HepG2 (cell line): ENCODE results near the gene ACTN3. TPM values are rescaled to one million over a fixed set of nuclear protein-coding genes. Genes with fewer than 3 reads are reported as not detected.

Experiments used
- ATAC-seq: fragments of 200-7000 bp; cut with Tn5 transposase; 3 replicates; pipeline ENCODE4 v1.9.1; 2020; ENCODE audit warnings: mild to moderate bottlenecking, moderate library complexity
- BruUV-seq: library from RNA; stranded (reverse); fragments of 400-500 nt; replicated peaks from 2 replicates; lab custom pipeline; 2021; lab: Mats Ljungman, UMichigan
- CTCF ChIA-PET: fragments of 300-600 bp; formaldehyde crosslinking; extraction: SDS; loops from one replicate; lab custom pipeline; 2021; ENCODE audit warnings: low total read pairs, inconsistent platforms, low intra/inter-chr PET ratio; lab: Yijun Ruan, JAX
- POLR2A ChIA-PET: fragments of 350-600 bp; sonication (Branson Sonifier 250); formaldehyde crosslinking; loops from one replicate; lab custom pipeline; 2020; ENCODE audit warnings: antibody characterized with exemption, inconsistent platforms; lab: Yijun Ruan, JAX
- DNase-seq: peaks from one replicate; pipeline ENCODE4 v3.0.0-alpha.2; 2015; ENCODE audit warnings: low spot score
- FAIRE-seq: peaks from 3 replicates; lab custom pipeline; 2011; peaks lifted over from hg19 to GRCh38; lab: Jason Lieb, UNC
- H2AFZ ChIP-seq: one replicate; pipeline ENCODE4 v1.6.1; 2011; ENCODE audit warnings: low read length, inconsistent platforms
- H3K27ac ChIP-seq: fragments of 300-600 bp; 3 replicates; pipeline ENCODE4 v1.8.0; 2011; ENCODE audit warnings: mixed run types, mild to moderate bottlenecking, mixed read lengths, low read length, inconsistent platforms; ENCODE audit not compliant: insufficient read depth; ENCODE audit errors: extremely low read length
- H3K27me3 ChIP-seq, 2 experiments: fragments of 200-600 bp in 1 of 2; 2 replicates in 1 of 2; 3 replicates in 1 of 2; pipeline versions ENCODE4 v1.6.0 to v1.8.0; 2011; ENCODE audit warnings: low read length in 2 of 2, mild to moderate bottlenecking in 2 of 2, moderate library complexity in 2 of 2, inconsistent platforms in 1 of 2; ENCODE audit not compliant: insufficient read depth in 2 of 2, control insufficient read depth in 1 of 2
- H3K36me3 ChIP-seq, 2 experiments: fragments of 200-600 bp in 1 of 2; replicated peaks in 1 of 2; 2 replicates in 1 of 2; 3 replicates in 1 of 2; pipeline versions ENCODE4 v1.5.1 to v1.8.0; 2011; ENCODE audit warnings: low read length in 2 of 2, inconsistent platforms in 1 of 2; ENCODE audit not compliant: insufficient read depth in 2 of 2, control insufficient read depth in 1 of 2
- H3K4me1 ChIP-seq: 2 replicates; pipeline ENCODE4 v1.5.1; 2012; ENCODE audit warnings: low read length, inconsistent platforms; ENCODE audit not compliant: insufficient read depth
- H3K4me2 ChIP-seq: 2 replicates; pipeline ENCODE4 v1.6.0; 2011; ENCODE audit warnings: low read depth, low read length, inconsistent platforms
- H3K4me3 ChIP-seq, 3 experiments: fragments of 200-600 bp in 1 of 3; sonication (generic), shearing (Covaris generic) in 1 of 3; replicated peaks in 1 of 3; 2 replicates each; pipeline ENCODE4 v1.5.1; 2011 to 2016; ENCODE audit warnings: low read length in 3 of 3, inconsistent platforms in 2 of 3, low read depth in 2 of 3, mild to moderate bottlenecking in 2 of 3, control low read depth in 1 of 3, mixed read lengths in 1 of 3; ENCODE audit not compliant: insufficient read depth in 1 of 3
- H3K79me2 ChIP-seq: one replicate; pipeline ENCODE4 v1.6.1; 2011; ENCODE audit warnings: low read length, inconsistent platforms; ENCODE audit not compliant: insufficient read depth
- H3K9ac ChIP-seq: 2 replicates; pipeline ENCODE4 v1.6.0; 2011; ENCODE audit warnings: mild to moderate bottlenecking, low read depth, low read length, inconsistent platforms; ENCODE audit not compliant: insufficient read depth
- H3K9me3 ChIP-seq: 2 replicates; pipeline ENCODE4 v1.5.1; 2012; ENCODE audit warnings: mild to moderate bottlenecking, low read length
- H4K20me1 ChIP-seq: 2 replicates; pipeline ENCODE4 v1.6.0; 2011; ENCODE audit warnings: inconsistent platforms, mild to moderate bottlenecking, low read length, moderate library complexity; ENCODE audit not compliant: insufficient read depth
- ARNT ChIP-seq: fragments of 450-650 bp; IDR thresholded peaks from 2 replicates; pipeline ENCODE4 v1.6.1; 2017
- ATM ChIP-seq: fragments of 450-650 bp; IDR thresholded peaks from 2 replicates; pipeline ENCODE4 v1.7.1; 2017; ENCODE audit warnings: mild to moderate bottlenecking, borderline replicate concordance
- BCL3 ChIP-seq: sonication (generic); formaldehyde crosslinking; IDR thresholded peaks from 2 replicates; pipeline ENCODE4 v1.5.1; 2020; ENCODE audit warnings: mild to moderate bottlenecking, missing genetic modification reagents, moderate library complexity
- MTF2 ChIP-seq: sonication (generic); formaldehyde crosslinking; IDR thresholded peaks from 2 replicates; pipeline ENCODE4 v1.5.0; 2020; ENCODE audit warnings: missing genetic modification reagents, borderline replicate concordance
- NAIF1 ChIP-seq: sonication (generic); formaldehyde crosslinking; IDR thresholded peaks from 2 replicates; pipeline ENCODE4 v1.5.0; 2020; ENCODE audit warnings: mild to moderate bottlenecking, missing genetic modification reagents, borderline replicate concordance
- PAXIP1 ChIP-seq: sonication (generic); formaldehyde crosslinking; conservative IDR thresholded peaks from 2 replicates; pipeline ENCODE4 v1.4.0; 2020; ENCODE audit warnings: mild to moderate bottlenecking, missing genetic modification reagents, moderate library complexity
- RXRB ChIP-seq: IDR thresholded peaks from 2 replicates; pipeline ENCODE4 v1.6.1; 2016; ENCODE audit warnings: borderline replicate concordance, missing genetic modification reagents, missing compliant biosample characterization
- ZBTB38 ChIP-seq: sonication (generic); formaldehyde crosslinking; IDR thresholded peaks from 2 replicates; pipeline ENCODE4 v1.5.1; 2020; ENCODE audit warnings: mild to moderate bottlenecking, missing genetic modification reagents
- WGBS: methylation state at CpG from one replicate; pipeline ENCODE4 v1.1.6; 2017; ENCODE audit warnings: low lambda C conversion rate; 5-methylcytosine and 5-hydroxymethylcytosine counted together
- in situ Hi-C: cut with HindIII; loops from 2 replicates; pipeline ENCODE4 v1.10.0; 2017; ENCODE audit warnings: low pct_unique_long_range_greater_than_20kb; ENCODE audit not compliant: extremely low pct_ligation_motif_present
- intact Hi-C: fragments of 100-400 bp; cut with micrococcal nuclease; formaldehyde crosslinking; loops from one replicate; pipeline ENCODE4 v1.10.0; 2022; ENCODE audit not compliant: unreplicated experiment
- polyA plus RNA-seq, 8 experiments: library from polyadenylated mRNA; depleted of rRNA in 3 of 8; stranded (reverse) in 7 of 8; unstranded in 1 of 8; fragments of >200 nt; fragmentation: Illumina TruSeq in 4 of 8; extraction: Trizol in 4 of 8; gene quantifications; 2 replicates each; pipeline versions ENCODE4 v1.2.1 to v1.2.3, GENCODE V29; 2011 to 2016; ENCODE audit warnings: low read depth in 4 of 8, missing spikeins in 1 of 8, mixed read lengths in 1 of 8; ENCODE audit not compliant: insufficient read depth in 1 of 8
- total RNA-seq, 5 experiments: library from RNA; depleted of rRNA; stranded (reverse); fragments of >200 nt; fragmentation: Illumina TruSeq; extraction: Trizol; gene quantifications; 2 replicates each; pipeline ENCODE4 v1.2.3, GENCODE V29; 2016; ENCODE audit warnings: low read depth in 1 of 5
- TF ChIP-seq, protein P1 (sequence below): IDR thresholded peaks from 2 replicates; pipeline ENCODE4 v1.6.1; 2016; ENCODE audit warnings: missing compliant biosample characterization, missing genetic modification reagents, borderline replicate concordance

Gene ACTN3
- total and polyA plus RNA-seq, 2 of the 13 experiments (the other 11 are each of a cell fraction or from before 2014, with no cell fraction given): 0.04 to 0.09 TPM

DNA sequence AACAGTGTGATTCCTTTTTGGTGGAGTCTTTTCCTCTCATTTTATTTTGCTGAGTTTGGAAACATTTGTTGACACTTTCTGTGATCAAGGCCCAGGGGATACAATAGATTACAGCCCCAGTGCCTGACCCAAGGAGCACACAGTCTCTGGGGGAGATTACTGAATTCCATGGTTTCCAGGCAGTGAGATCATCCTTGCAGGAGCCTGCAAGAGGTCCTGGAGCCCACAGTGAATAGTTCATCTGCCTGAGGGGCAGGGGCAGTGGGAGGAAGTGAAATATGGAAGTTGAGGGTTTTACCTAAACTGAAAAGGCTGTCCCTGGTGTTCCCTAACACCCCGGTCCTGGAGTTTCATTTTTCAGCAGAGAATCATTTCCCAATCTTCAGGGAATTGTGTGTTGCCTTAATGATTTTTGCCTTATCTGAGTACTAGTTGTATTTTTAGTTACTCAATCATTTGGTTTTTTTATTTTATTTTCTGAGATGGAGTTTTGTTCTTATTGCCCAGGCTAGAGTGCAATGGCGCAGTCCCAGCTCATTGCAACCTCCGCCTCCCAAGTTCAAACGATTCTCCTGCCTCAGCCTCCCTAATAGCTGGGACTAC, 54.0 kb downstream of the ACTN3 start:
- H3K9me3 ChIP-seq: no peaks in the 10 kb centered on the region
- no peak for DNase-seq
- ATAC-seq: no peak
- H4K20me1 ChIP-seq: no peaks in the 10 kb centered on the region
- H3K4me2 ChIP-seq: no peak overlapping the region
- TF ChIP-seq, protein P1, sequence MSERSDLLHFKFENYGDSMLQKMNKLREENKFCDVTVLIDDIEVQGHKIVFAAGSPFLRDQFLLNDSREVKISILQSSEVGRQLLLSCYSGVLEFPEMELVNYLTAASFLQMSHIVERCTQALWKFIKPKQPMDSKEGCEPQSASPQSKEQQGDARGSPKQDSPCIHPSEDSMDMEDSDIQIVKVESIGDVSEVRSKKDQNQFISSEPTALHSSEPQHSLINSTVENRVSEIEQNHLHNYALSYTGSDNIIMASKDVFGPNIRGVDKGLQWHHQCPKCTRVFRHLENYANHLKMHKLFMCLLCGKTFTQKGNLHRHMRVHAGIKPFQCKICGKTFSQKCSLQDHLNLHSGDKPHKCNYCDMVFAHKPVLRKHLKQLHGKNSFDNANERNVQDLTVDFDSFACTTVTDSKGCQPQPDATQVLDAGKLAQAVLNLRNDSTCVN: no peak
- TF ChIP-seq ZBTB38 (CRISPR knock-in tag) (no peak), MTF2 (CRISPR knock-in tag) (no peak), RXRB (no peak), ARNT (no peak), PAXIP1 (CRISPR knock-in tag) (no peak), ATM (no peak), BCL3 (CRISPR knock-in tag) (no peak), NAIF1 (CRISPR knock-in tag) (no peak)
- WGBS: 96% methylated on average over 4 of the region's 4 CpGs
- peaks cover 13% of the 10 kb centered on the region for H3K4me1 ChIP-seq
- H2AFZ ChIP-seq: no peak overlapping the region
- H3K79me2 ChIP-seq: no peaks in the 10 kb centered on the region
- ChIA-PET CTCF (no interaction called here), POLR2A (no interaction called here)
- H3K9ac ChIP-seq: no peak overlapping the region
- H3K27ac ChIP-seq: no peak overlapping the region
- no peak for FAIRE-seq
- intact Hi-C loops (no loop called here), in situ Hi-C loops (no loop called here)
- H3K36me3 ChIP-seq: peaks cover 11 to 41% of the 10 kb centered on the region in 2 experiments
- H3K27me3 ChIP-seq: no peaks in the 10 kb centered on the region
- no peak overlapping the region for H3K4me3 ChIP-seq
- no TSS peak for BruUV-seq
